ENCODE results near the gene GPR68.
"Not testable (repeated sequence)": the region's sequence is repeated elsewhere in the genome, so short reads cannot be mapped to it uniquely, and the experiment has no call there.

Gene GPR68

DNA sequence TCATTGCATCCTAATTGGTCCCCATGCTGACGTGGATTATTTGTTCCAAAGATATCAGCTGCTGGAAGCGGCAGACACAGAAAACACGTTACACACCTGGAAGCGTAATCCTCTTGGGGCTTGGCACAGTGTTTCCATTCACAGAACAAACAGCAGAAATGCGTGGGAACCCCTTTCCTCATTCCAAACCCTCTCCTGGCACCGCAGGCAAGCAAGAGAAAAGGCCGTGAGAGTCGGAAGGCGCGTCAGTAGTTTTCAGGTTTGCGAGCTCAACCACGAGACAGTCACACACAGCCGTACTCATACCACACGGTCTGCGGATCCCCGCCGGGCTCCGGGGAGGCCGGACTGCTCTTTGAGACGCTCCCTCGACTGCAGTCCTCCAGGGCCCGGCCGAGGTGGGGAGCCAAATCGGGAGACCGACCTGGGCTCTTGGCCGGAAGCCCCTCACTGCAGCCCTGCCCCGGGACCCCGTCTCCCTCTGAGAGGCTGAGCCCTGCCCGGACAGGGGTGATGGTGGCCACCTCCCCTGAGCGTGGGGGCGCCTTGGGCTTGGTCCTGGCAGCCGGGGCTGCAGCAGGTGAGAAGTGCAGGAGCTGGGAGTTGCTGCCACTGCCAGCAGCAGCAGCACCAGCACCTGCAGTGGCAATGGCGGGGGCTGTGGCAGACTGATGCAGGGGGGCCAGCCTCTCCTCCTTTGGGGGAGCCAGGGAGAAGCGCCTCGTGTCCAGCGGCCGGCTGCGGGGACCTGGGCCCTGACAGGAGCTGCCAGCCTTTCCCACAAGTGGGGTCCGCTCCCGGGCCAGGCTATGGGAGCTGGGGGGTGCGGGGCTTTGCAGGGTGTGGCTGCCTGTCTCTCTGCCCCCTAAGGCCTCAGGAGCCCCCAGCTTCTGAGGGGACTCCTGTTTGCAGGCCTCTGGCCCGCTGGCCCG is 28.1 kb upstream of the GPR68 start:
- no peak for DNase-seq

- no peak for DNase-seq
Measured at GRCh38 chr14:91271639-91272038, 27.1 kb upstream of the GPR68 start.

DNA sequence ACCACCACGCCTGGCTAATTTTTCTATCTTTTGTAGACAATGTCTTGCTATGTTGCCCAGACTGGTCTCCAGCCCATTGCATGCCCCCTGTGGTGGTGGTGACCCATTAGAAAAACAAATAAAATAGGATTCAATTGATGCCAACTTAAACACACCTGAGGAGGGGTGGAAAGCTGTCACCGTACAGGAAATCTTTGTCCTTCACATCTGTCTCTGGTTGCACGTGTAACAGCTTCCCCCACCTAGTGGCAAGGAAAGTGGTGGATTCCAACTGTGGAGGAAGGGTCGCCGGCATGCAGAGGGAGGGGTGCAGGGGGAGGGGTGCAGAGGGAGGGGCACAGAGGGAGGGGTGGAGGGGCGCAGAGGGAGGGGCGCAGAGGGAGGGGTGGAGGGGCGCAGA is 26.1 kb upstream of the GPR68 start:
- no peak for DNase-seq

- no peak for DNase-seq
Measured at GRCh38 chr14:91270188-91270587, 25.7 kb upstream of the GPR68 start.

DNA sequence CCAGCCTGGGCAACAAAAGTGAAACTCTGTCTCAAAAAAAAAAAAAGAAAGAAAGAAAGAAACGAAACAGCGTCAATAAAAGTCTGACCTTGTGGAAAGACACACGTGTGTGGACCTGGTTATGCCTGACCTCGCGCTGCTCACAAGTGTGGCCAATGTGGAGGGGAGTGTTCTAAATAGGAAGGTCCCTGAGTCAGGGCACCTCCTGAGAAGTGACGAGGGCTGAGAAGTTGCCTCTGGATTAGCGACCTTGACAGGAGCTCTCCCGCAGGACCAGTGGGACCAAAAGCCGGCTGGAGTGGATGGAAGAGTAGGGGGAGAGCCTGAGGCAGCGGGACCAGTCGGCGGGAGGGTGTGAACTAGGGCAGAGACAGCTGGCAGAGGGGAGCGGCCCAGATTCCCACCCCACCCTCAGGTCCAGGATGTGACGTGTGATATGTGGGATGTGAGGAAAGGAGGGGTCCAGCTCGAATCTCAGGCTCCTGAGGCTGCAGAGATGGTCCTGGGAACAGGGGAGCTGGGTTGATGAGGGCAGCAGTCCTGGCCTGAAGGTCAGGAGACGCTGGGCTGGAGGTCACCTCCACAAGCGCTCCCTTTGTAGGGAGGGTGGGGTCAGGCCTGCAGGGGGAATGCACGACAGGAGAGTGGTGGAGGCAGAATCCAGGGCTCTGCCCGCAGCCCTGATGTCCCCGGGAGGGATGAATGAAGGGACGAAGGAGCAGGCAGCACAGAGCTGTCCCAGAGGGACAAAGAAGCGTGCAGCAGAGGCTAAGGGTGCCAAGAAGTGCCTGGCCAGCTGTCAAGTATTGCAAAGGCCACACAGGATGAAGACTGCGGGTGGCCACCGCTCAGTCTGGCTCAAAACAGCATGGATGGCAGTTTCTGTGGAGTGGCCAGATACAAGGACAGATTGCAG is 24.8 kb upstream of the GPR68 start:
- DNase-seq: no peak

DNA sequence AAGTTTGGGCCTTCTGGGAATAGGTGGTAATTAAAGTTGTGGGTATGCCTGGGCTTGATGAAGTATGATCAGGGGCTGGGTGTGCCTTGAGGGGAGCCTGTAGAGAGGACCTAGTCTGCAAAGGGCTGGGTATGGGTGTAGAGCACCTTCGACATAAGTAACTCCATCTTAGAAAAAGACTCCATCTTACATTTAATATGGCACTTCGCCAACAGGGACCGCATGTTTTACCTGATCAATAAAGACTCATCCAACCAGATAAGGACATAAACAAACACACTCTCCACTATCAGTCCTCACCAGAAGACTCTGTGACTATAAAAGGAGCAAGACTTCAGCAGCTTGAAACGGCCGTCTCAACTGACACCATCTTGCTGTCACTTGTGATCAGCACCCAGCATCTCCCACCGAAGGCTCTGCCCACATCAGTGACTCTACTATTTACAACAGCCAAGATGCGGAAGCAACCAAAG is 23.5 kb upstream of the GPR68 start:
- DNase-seq: no peak

DNA sequence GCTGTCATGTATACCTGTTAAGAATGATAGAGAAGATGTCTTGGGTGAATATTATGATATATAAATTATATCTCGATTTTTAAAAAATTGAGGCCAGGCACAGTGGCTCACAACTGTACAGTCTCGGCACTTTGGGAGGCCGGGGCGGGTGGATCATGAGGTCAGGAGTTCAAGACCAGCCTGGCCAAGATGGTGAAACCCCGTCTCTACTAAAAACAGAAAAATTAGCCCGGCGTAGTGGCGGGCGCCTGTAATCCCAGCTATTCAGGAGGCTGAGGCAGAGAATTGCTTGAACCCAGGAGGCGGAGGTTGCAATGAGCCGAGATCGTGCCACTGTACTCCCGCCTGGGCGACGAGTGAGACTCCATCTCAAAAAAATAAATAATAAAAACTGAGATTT is 21.8 kb upstream of the GPR68 start:
- not testable (repeated sequence) for DNase-seq

GRCh38 chr14:91265404-91265803 is 20.9 kb upstream of the GPR68 start:
- no peak for DNase-seq

DNA sequence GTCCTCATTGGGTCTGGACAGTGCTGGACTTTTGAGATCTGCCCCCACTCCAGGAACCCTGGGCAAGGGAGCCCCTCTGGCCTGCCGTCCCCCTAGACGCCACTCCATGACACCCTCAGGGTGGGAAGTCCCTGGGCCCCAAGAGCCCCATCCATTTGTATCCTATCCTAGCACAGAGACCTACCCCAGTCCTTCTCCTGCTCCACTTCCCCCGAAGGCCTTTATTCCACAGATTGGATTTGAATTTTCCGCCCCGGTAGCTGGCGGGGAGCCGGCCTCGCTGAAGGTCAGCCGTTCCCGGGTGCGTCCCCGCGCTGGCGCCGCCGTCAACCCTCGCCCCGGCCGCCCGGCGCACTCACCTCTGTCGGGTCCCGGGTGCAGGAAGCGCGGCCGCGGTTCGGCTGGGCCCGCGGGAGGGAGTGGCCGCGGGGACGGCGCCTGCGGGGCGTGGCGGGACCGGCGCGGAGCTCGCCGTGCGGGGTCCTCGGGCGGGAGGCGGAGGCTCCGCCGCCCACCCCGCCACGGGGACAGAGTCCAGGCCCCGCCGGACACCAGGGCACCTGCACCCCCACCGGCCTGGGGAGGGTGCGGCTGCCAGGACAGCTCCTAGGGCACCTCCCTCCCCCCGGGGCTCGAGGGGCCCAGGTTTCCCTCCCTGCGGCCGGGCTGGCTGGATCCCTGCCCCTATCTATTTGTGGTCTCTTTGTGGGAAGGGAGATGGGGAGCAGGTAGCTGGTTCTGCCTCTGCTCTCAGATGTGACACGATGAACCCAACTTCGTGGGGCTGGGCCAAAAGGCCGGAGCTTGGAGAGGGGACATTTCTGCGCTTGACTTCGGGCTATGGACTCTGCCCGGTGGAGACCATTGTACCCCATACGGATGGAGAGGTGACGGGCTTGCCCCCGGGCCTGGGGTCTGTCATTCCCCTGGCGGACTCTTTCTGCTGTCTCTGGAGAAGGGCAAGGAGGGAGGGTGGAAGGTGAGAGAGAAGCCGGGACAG is 19.9 kb upstream of the GPR68 start:
- no peak for DNase-seq

DNA sequence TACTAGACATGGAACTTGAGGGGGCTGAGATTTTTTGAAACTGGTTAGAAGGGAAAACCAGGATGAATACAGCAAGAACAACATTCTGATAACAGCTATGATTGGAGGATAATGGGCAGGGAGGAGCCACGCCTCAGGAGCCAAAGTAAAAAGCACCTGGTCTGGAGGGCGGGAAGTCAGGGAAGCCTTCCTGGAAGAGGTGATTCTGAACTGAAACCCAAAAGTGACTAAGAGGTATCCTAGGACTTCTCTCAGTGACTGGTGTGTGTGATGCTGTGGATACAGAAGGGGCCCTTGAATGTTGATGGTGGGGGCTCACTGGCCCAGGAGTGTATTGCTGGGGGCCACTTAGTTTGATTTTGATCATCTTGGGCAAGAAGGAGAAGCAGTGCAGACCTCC is 18.8 kb upstream of the GPR68 start:
- no peak for DNase-seq

GRCh38 chr14:91261986-91262549 is 17.6 kb upstream of the GPR68 start:
- DNase-seq: no peak

DNA sequence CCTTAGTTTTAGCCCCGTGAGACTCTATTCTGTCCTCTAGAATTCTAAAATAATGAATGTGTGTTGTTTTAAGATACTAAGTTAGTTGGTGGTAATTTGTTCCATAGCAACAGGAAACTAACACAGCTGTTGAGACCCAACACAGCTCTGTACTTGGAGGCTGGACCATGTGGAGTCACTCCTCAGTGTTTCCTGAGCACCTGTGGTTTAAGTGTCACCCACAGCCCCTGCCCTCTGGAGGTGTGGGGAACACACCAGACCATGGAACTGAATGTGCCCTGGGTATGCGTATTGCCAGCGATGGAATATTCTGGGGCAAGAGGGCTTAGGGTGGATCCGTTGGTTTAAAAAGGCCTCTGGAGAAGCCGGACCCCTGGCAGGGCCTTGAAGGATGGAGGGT is 16.6 kb upstream of the GPR68 start:
- DNase-seq: no peak

- DNase-seq: no peak
Measured at GRCh38 chr14:91258876-91259275, 14.4 kb upstream of the GPR68 start.

GRCh38 chr14:91258011-91258618 is 13.6 kb upstream of the GPR68 start:
- no peak for DNase-seq

DNA sequence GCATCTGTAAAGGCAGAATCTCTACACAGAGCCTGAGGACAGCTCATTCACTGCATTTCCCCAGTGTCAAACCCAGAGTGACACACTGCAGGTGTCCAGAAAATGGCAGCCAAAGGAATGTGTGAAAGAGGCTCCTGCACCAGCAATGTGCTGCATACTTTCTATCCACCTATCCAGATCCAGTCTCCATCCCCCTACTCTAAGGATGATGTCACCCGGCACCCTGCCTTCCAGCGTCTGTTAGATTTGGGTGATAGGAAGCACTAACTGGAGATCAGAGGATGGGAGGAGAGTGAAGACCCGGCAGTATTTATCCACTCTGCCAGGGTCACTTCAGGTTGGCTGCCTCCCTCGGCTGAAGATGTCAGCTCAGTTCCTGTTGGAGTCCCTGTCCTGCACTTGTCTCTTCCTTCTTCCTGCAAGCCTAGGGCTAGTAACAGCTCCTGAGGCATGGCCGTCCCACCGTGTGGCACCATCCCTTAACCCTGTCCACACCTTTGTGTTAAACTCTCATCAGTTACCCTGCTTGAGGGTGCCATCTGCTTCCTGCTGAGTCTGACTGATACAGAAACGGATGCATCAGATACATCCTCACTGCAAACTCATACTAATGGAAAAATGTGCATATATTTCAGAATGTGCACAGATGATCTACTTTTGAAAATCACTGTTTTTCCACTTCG is 13.0 kb upstream of the GPR68 start:
- DNase-seq: no peak

DNA sequence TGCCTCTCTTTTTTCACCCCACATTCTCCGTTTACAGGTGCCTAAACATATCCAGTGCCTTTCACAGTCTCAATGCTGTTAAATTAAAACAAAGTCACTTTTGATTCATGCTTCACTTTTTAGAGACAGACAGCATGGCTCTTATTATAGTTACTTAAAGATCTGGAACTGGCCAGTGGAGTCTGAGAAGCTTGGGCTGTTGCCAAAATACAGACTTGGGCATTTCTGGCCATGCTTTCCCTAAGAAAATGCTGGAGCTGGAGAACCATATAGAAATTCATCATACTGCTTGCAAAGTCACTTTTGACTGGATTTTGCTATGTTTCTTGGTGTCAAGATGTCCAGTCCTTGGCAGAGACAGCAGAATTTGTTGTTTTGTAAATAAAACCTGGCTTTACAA is 12.2 kb upstream of the GPR68 start:
- DNase-seq: no peak

GRCh38 chr14:91255026-91255695 is 10.7 kb upstream of the GPR68 start:
- DNase-seq: no peak

GRCh38 chr14:91254461-91254860 is 10.0 kb upstream of the GPR68 start:
- no peak for DNase-seq

DNA sequence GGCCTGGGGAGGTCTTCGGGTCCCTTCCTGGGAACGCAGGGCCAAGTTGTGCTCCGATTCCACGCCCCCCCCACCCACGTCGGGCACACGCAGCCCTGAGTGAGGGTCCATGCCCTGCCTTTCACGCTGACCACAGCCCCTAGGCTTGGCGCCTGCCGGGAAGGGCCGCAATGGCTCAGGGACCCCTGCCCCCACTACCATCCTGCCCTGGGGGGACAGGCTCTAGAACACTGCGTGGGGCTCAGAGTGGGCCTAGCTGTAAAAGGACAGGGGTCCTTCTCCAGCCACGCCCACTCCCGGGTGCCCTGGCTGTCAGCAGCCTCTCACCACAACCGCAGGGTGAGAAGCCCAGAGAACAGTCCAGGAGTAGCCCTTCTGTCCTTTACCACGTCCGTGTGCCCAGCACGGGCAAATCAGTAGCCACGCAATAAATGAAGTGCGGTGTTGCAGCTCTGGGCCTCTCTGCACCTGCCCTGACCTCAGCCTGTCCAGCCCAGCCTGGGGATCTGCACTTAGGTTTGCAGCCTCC is 9.4 kb upstream of the GPR68 start:
- no peak for DNase-seq
